ENCODE results near the gene MGMT.

Gene MGMT

DNA sequence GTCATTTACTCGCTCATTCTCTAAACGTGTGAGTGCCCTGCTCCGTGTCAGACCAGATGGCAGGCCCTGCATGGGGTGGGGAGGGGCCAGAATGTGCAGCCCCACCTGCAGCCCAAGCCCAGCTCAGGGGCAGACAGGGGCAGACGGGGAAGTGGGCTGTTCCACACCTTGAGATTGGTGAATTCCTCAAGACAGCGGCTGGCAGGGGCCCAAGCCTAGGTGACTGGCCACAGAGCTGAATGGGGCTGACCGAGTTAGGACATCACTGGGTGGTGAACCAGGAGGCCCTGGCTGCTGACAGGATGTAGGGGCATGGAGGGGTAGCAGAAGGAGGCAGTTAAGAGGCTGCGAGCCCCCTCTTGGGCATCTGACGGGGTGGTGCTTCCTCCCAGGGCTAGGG lies 79.1 kb downstream of the MGMT start:
- no peak for DNase-seq

- DNase-seq: no peak
These were observed 80.6 kb downstream of the MGMT start for GRCh38 chr10:129547608-129548007.

- DNase-seq: no peak
These were observed 81.6 kb downstream of the MGMT start for GRCh38 chr10:129548600-129548999.

GRCh38 chr10:129550076-129550475 lies 83.0 kb downstream of the MGMT start:
- no peak for DNase-seq

- DNase-seq: no peak
These were observed 83.6 kb downstream of the MGMT start for GRCh38 chr10:129550658-129551057.

DNA sequence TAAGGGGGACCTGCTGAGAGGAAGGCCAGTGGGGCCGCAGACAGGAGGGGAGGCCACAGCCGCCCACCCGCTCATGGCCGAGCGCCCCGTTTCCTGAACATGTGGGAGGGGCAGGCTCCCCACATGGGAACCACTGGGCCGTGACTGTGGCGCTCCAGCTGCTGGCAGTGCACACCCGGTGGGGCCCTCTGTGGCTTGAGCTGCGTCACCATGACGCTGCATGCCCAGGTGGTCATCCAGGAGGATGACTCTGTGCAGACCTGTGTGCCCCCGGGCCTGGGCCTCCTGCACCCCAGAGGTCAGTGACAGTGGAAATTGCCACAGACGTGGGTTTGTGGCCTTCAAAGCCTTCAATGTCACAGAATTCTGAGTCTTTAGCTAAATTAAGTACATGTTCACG lies 85.1 kb downstream of the MGMT start:
- no peak for DNase-seq

DNA sequence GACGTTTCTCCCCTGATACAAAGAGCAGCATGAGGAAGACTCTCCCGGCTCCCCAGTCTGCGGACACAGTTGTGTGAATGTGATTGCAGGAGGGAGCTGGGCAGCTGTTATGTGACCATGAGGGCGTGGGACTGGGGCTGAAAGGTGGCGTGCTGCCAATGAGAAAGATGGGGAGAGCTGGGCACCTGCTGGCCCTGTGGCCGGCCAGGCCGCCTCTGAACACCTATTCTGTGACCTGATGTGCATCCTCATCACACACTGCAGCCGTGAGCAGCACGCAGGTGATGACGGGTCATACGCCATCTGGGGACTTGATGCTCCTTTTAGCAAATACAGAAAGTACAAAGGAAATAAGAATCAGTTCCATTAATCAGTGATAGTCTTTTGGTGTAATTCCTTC lies 86.9 kb downstream of the MGMT start:
- DNase-seq: no peak

- no peak for DNase-seq
These were observed 89.3 kb downstream of the MGMT start for GRCh38 chr10:129556316-129556715.

DNA sequence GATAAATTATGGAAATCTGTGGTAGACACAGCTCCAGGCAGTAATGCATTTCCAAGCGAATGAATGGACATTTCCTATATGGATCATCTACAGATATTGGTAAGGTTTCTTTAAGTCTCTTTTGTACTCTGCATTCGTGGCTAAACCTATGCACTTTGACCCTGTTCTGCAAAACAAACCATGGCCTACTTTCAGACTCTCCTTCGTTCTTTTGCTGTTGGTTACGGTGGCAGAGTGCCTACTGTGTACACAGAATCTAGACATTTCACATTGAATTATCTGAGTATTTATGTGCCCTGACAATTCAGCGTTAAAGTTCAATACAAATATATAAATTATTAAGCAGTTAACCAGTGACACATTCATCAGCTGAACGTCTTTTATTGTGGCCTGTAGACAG lies 93.3 kb downstream of the MGMT start:
- no peak for DNase-seq

- no peak for DNase-seq
These were observed 95.4 kb downstream of the MGMT start for GRCh38 chr10:129562487-129562886.

GRCh38 chr10:129564923-129565322 lies 97.9 kb downstream of the MGMT start:
- DNase-seq: no peak

- DNase-seq: no peak
These were observed 101.7 kb downstream of the MGMT start for GRCh38 chr10:129568583-129569344.

DNA sequence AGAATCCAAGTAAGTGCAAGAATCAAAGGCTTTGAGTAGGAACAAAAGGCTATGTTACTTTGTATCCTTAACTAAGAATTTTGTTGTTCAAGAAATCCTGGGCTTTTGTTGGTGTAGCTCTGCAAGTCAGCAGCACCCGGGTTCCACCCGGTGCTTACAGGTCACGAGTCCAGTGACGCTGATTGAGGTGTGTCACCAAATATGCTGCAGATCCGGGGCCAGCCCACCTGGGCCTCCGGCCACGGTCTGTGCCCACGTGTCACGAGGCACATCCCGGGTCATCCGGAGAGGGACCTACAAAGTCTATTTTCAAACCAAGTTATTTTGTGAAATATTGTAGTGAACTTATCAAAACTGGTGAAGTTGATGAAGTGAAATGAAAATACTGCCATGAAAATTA lies 103.1 kb downstream of the MGMT start:
- no peak for DNase-seq

DNA sequence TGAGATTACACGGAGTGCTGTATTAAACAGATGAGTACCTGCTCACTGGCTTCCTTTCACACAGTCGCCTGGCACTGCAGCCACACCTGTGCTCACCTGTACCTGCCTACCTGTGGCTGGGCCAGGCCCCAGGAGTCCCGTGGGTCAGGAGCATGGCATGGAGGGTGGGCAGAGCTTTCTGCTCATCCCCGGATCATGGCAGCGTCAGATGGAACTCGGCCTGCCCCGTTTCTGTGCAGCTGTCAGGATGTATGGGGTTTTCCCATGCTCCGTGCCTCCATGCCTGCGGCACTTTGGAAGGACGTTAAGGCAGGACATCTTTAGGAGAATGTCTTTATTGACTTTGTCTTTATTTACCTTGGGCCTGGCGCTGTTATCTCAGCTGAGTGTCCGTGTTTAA lies 112.2 kb downstream of the MGMT start:
- DNase-seq: no peak

- DNase-seq: no peak
These were observed 113.0 kb downstream of the MGMT start for GRCh38 chr10:129580010-129580409.

DNA sequence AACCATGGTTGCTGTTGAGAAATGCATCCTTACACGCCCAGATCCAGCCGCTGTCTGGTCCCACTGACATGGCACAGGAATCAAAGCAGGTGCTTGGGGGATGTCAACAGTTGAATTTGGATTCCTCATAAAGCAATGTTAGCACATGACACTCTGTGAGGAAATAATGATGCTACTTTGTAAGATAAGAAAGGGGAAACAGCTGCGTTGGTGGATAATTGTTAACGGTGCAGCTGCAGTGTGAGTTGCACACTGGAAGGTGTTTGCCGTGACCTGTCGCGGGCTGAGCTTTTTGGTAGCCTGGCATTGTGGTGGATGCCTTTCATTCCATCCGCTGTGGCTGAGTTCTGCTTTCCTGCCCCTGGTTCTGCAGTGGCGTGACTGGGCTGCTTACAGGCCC lies 113.9 kb downstream of the MGMT start:
- no peak for DNase-seq

DNA sequence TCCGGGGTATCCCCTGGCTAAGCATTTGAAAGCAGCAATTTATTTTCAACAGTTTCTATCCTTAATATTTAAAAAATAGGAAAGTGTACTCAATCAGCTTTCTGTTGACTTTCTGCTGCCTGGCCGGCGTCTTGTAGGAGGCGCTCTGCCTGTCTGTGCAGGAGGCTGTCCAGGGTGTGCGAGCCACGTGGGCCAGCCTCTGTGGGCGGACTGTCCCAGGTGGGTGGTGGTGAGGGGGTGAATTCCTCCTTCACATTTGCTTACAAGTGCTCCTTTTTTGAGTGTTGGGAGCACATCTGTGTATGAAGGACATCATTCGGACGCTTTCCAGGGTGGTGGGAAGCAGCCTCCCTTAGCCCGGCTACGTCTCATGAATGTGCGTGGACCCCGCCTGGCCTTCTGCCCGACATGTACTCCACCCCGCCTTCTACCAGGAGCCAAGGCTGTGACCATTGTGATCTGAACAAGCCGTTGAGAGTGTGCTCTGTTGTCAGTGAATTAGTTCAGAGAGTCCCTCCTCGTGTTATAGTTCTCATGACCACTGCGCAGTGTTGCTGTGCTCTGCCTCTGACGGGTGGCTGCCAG lies 114.9 kb downstream of the MGMT start:
- DNase-seq: no peak

DNA sequence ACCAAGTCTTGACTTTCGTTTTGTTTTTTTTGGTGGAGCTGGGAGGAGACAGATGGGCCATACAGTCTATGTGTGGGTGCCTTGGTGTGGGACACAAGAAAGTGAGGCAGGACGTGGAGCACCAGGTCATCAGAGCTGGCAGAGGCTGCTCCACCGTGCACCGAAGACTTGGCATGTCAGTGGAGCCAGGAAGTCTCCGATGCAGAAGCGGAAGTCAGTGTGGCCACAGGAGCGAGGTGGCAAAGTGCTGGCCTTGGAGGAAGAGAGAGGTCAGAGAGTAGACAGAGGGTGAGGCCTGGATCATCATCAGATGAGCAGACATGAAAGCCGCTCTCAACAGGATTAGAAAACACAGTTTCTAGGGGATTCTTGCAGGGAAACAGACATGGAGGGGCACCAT lies 116.8 kb downstream of the MGMT start:
- no peak for DNase-seq

GRCh38 chr10:129586898-129587443 lies 119.9 kb downstream of the MGMT start:
- DNase-seq: no peak

GRCh38 chr10:129589546-129589945 lies 122.5 kb downstream of the MGMT start:
- DNase-seq: no peak

DNA sequence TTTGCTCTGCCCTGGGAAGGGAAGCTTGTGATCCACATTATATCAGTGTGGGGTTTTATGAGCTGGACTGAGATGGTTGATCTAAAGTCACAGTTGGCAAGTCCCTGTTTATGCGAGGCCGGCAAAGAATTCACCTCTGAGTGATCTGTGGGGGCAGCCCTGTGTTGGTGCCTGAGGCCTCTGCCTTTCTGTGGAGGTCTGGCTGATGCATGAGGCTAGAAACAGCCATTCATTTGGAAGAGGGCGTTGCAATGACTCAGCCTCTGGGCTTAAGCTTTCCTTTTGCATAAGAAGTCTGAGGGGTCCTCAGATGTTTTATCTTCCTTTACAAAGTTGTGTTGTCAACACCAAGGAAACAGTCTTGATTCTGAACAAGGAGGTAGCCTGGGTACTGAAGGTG lies 126.9 kb downstream of the MGMT start:
- no peak for DNase-seq

DNA sequence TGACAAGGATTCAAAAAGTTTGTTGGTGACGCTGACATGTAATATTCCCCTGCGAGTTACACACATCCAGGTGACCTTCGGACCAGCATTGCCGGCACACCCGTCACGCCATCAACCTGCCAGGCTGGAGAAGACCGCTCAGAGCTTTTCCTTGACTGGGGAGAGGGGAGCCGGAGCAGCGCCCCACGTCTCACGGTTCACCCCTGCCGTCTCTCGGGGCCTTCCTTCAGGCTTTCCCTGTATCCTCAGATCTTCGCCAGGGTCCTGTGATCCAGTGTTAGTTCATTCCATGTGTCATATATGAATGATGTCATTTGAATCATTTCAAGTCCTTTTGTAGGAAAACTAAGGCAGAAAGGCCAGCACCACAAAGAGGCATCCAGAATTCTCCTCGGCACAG lies 127.8 kb downstream of the MGMT start:
- DNase-seq: no peak

DNA sequence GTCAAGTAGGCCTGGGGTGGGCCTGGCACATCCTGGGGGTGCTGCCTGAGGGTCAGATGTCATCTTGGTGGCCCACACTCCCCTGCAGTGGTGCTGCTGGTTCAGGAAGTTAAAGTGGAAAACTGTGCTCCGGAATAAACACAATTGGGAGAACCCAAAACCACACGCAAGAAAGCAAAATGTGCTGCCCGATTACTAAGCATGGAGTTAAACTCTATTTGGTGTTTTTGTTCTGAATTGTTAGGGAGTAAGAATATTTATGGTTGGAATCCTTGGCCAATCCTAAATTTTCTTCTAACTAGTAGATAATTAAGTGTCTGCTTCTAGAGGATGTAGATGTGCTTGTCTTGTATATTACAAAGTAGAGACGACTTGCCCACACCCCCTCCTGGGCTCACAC lies 131.4 kb downstream of the MGMT start:
- no peak for DNase-seq

DNA sequence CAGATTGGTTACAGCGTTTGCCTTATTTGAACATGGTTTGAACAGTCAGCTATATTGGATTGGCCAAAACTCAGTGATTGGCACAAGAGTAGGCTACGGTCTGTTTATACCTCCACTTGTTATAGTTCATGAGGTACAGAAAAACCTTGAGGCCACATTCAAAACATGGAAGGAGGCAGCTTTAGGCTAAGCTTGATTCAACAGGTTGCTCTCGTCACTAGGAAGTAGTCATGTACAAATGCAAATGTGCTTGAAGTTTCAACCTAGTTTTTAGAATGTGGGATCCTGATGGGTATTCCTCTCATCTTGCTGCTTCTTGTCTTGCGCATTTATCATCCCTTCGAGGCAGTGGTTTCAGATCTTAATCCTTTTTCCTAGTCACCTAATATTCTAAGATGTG lies 132.1 kb downstream of the MGMT start:
- DNase-seq: no peak

- no peak for DNase-seq
These were observed 134.7 kb downstream of the MGMT start for GRCh38 chr10:129601737-129602136.

Data from activated CD8-positive, alpha-beta memory T cell treated with anti-CD3 and anti-CD28 coated beads, Interleukin-2, amount 50 U/mL, for 48 hours (primary cell).